Measurements from ENCODE around the gene DDRGK1. TPM values are rescaled to one million over a fixed set of nuclear protein-coding genes. Genes with fewer than 3 reads are reported as not detected.
"Not testable (repeated sequence)": the region's sequence is repeated elsewhere in the genome, so short reads cannot be mapped to it uniquely, and the experiment has no call there.

Gene DDRGK1
- total RNA-seq, 4 donors from 2014 or later = 37.7 to 74.9 (median 40.1) TPM

DNA sequence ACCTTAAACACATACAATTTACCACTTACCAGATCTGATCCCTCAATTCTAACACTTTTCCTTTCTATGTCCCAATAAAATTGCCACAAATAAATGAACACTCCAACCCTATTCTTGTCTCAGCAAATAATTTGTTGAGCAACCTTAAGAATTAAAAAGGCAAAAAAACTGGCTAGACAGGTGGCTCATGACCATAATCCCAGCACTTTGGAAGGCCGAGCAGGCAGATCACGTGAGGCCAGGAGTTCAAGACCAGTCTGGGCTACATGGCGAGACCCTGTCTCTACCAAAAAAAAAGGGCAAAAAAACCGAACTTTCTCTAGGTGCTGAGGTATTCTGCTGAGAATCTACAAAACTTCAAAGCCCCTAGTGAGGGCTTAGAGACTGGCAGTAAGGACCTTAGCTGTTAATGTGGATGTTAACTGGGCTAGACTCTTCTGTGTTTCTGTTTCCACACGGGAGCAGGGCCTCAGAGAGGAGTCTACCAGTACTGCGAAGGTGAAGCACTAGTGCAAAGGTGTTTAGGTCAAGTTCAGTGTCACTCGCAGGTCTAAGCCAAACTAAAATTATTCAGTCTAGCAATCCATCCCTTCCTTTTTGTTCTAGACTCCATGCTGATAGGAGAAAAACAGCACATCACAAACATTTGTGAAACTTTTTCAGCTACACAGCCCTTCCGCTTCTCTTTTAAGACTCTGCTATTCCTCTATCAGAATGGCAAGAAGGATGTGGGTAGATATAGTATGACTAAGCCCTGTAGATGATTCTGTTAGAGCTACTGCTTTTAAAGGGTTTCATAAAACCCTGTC is 47.5 kb downstream of the DDRGK1 start:
- Histone ChIP-seq H3K27ac (no peak overlapping the region), H3K36me3 (no peaks in the 10 kb centered on the region), H3K4me3 (no peak overlapping the region), H3K9me3 (no peaks in the 10 kb centered on the region), H3K27me3 (no peaks in the 10 kb centered on the region), H3K4me1 (peaks cover 0 to 15% of the 10 kb centered on the region in 2 donors)
- intact Hi-C loops (cut with DNase I; ENCODE audit: low total_unique reads) = no loop called here
- no peak for TF ChIP-seq POLR2A (IDR thresholded peaks at IDR 0.05)
- TF ChIP-seq, protein P1, sequence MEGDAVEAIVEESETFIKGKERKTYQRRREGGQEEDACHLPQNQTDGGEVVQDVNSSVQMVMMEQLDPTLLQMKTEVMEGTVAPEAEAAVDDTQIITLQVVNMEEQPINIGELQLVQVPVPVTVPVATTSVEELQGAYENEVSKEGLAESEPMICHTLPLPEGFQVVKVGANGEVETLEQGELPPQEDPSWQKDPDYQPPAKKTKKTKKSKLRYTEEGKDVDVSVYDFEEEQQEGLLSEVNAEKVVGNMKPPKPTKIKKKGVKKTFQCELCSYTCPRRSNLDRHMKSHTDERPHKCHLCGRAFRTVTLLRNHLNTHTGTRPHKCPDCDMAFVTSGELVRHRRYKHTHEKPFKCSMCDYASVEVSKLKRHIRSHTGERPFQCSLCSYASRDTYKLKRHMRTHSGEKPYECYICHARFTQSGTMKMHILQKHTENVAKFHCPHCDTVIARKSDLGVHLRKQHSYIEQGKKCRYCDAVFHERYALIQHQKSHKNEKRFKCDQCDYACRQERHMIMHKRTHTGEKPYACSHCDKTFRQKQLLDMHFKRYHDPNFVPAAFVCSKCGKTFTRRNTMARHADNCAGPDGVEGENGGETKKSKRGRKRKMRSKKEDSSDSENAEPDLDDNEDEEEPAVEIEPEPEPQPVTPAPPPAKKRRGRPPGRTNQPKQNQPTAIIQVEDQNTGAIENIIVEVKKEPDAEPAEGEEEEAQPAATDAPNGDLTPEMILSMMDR (IDR thresholded peaks at IDR 0.05) = no peak
- DNase-seq = no peak

DNA sequence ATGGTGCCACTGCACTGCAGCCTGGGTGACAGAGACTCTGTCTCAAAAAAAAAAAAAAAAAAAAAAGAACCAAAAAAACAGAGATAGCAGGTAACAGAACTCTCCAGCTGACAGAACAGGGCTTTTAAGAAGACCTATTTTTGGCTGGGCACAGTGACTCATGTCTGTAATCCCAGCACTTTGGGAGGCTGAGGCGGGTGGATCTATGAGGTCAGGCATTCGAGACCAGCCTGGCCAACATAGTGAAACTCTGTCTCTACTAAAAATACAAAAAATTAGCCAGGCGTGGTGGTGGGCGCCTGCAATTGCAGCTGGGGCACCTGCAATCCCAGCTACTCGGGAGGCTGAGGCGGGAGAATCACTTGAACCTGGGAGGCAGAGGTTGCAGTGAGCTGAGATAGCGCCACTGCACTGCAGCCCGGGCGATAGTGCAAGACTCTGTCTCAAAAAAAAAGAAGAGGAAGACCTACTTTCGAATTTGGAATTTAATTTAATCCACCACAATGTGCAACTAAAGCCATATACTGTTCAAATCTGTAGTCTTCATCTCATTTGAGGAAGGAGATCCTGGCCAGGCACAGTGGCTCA is 52.3 kb downstream of the DDRGK1 start:
- H3K27ac ChIP-seq; H3K27me3 ChIP-seq; DNase-seq; H3K9me3 ChIP-seq; H3K4me3 ChIP-seq; H3K36me3 ChIP-seq; H3K4me1 ChIP-seq; intact Hi-C loops (cut with DNase I; ENCODE audit: low total_unique reads): not testable (repeated sequence)

DNA sequence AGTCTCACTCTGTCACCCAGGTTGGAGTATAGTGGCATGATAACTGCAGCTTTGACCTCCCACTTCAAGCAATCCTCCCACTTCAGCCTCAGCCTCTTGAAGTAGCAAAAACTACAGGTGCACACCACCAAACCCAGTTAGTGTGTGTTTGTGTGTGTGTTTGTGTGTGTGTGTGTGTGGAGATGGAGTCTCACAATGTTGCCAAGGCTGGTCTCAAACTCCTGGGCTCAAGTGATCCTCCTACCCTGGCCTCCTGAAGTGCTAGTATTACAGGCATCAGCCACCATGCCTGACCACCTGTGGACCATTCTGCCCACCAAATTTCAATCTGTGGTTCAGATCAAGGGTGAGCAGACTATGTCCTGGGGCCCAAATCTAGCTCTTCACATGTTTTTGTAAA is 53.6 kb downstream of the DDRGK1 start:
- no peak for DNase-seq
- H3K27ac ChIP-seq = no peak overlapping the region
- H3K9me3 ChIP-seq = no peaks in the 10 kb centered on the region
- H3K4me1 ChIP-seq = peaks cover 0 to 7% of the 10 kb centered on the region in 2 donors
- no peak overlapping the region for H3K4me3 ChIP-seq
- no peak for TF ChIP-seq POLR2A (IDR thresholded peaks at IDR 0.05)
- TF ChIP-seq, protein P1 (IDR thresholded peaks at IDR 0.05) = no peak
- H3K27me3 ChIP-seq = no peaks in the 10 kb centered on the region
- intact Hi-C loops (cut with DNase I; ENCODE audit: low total_unique reads) = no loop called here
- no peaks in the 10 kb centered on the region for H3K36me3 ChIP-seq

DNA sequence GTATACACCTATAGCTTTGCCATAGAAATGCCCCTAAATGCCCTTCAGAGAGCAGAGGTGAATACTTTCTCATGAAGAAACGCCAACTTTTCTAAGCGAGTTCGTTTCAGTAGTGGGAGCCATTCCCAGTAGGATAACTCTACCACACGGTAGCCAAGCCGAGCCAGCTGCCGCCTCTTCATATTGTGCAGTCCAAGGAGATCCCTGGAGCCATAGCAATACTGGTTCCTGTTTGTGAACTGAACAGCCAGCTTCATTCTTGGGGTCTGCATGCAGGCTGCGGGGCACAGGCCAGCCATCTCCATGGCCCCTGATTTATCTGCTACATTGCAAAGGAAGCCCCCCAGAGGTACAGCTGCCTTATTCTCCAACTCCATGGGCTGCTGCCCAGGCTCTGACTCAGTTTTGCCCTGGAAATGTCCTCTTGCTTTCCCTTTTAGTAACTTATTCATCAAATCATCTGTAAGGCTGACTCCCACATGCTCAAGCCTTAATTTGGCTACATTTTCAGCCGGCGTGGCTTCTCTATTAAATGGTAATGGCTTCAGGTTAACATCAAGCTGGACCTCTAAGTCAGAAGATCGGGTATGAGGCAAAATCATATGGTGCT is 57.6 kb downstream of the DDRGK1 start:
- H3K9me3 ChIP-seq = no peaks in the 10 kb centered on the region
- no peak for DNase-seq
- TF ChIP-seq, protein P1 (IDR thresholded peaks at IDR 0.05) = no peak
- H3K4me1 ChIP-seq = peaks cover 0 to 7% of the 10 kb centered on the region in 2 donors
- no peak overlapping the region for H3K4me3 ChIP-seq
- intact Hi-C loops (cut with DNase I; ENCODE audit: low total_unique reads) = no loop called here
- H3K36me3 ChIP-seq = no peaks in the 10 kb centered on the region
- no peak overlapping the region for H3K27ac ChIP-seq
- H3K27me3 ChIP-seq = no peaks in the 10 kb centered on the region

DNA sequence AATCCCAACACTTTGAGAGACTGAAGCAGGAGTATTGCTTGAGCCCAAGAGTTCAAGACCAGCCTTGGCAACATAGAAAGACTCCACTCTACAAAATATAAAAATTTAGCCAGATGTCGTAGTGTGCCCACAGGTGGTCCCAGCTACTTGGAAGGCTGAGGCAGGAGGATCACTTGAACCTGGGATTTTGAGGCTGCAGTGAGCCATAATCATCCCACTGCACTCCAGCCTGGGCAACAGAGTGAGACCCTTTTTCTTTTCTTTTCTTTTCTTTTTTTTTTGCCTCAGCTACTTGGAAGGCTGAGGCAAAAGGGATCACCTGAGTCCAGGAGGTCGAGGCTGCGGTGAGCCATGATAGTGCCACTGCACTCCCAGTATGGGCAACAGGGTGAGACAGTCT is 62.7 kb downstream of the DDRGK1 start:
- DNase-seq = no peak
- Histone ChIP-seq H3K4me1 (no peaks in the 10 kb centered on the region), H3K27me3 (no peaks in the 10 kb centered on the region), H3K4me3 (no peak overlapping the region), H3K36me3 (no peaks in the 10 kb centered on the region), H3K9me3 (no peaks in the 10 kb centered on the region), H3K27ac (no peak overlapping the region)
- intact Hi-C loops (cut with DNase I; ENCODE audit: low total_unique reads) = no loop called here
- TF ChIP-seq POLR2A (IDR thresholded peaks at IDR 0.05) = no peak
- TF ChIP-seq, protein P1 (IDR thresholded peaks at IDR 0.05) = no peak

Other genes starting within 250 kb of the DDRGK1 start
- gene GNRH2, start 161.1 kb downstream of the DDRGK1 start, total RNA-seq = 1 to 10 TPM in 1 of 4 donors, not detected in 3; 2.3 TPM
- 100 to 1,000 TPM in 1 of 4 donors, 10 to 100 TPM in 3; 13.2 to 157 (median 35.8) TPM for gene MRPS26, start 158.6 kb downstream of the DDRGK1 start, total RNA-seq
- 1 to 10 TPM in 1 of 4 donors, not detected in 3; 4.2 TPM for gene OXT, start 133.1 kb downstream of the DDRGK1 start, total RNA-seq
- gene AVP, start 120.0 kb downstream of the DDRGK1 start, total RNA-seq = not detected
- 10 to 100 TPM; 12.3 to 17.2 (median 12.7) TPM for gene FASTKD5, start 44.8 kb downstream of the DDRGK1 start, total RNA-seq
- gene UBOX5, start 44.8 kb downstream of the DDRGK1 start, total RNA-seq = 10 to 100 TPM in 2 of 4 donors, 1 to 10 TPM in 2; 2.6 to 14.1 (median 8.5) TPM
- gene LZTS3, start 31.1 kb downstream of the DDRGK1 start, total RNA-seq = 10 to 100 TPM in 2 of 4 donors, 1 to 10 TPM in 2; 3.6 to 13.1 (median 8.2) TPM
- 10 to 100 TPM in 3 of 4 donors, 1 to 10 TPM in 1; 6.9 to 25.0 (median 21.8) TPM for gene ITPA, start 4.8 kb upstream of the DDRGK1 start, total RNA-seq
- gene SLC4A11, start 34.5 kb upstream of the DDRGK1 start, total RNA-seq = under 1 TPM in 3 of 4 donors, not detected in 1; 0.29 to 0.91 (median 0.76) TPM
- 10 to 100 TPM in 2 of 4 donors, 1 to 10 TPM in 2; 5.6 to 25.2 (median 17.3) TPM for gene DNAAF9, start 203.0 kb upstream of the DDRGK1 start, total RNA-seq

All from uterus (tissue), 4 donors.